Measurements from ENCODE around the gene SLC27A5. TPM values are rescaled to one million over a fixed set of nuclear protein-coding genes. Genes with fewer than 3 reads are reported as not detected.

SLC27A5 gene
- total and polyA plus RNA-seq, 2 of the 13 experiments (the other 11 are each of a cell fraction or from before 2014, with no cell fraction given): 30.3 to 40.2 TPM

- TF ChIP-seq ZNF253 (CRISPR knock-in tag; IDR thresholded peaks at IDR 0.05; ENCODE audit: borderline replicate concordance) (no peak; the same call in 1 of the 2 replicates), ZBTB21 (CRISPR knock-in tag; IDR thresholded peaks at IDR 0.05) (peak; percentile 68), ZNF292 (CRISPR knock-in tag; IDR thresholded peaks at IDR 0.05; ENCODE audit: borderline replicate concordance, low read depth) (no peak), MTERF4 (CRISPR knock-in tag; IDR thresholded peaks at IDR 0.05) (no peak), CBX1 (IDR thresholded peaks at IDR 0.05; ENCODE audit: low read depth) (peak; percentile 90), HDAC6 (IDR thresholded peaks at IDR 0.05; ENCODE audit: low read depth, low read length) (no peak), TRIM24 (CRISPR knock-in tag; IDR thresholded peaks at IDR 0.05) (no peak), GLMP (CRISPR knock-in tag; IDR thresholded peaks at IDR 0.05; ENCODE audit: borderline replicate concordance) (no peak), REST (IDR thresholded peaks at IDR 0.05; ENCODE audit: borderline replicate concordance in 1 of 2, low read depth in 1 of 2, low read length in 2 of 2) (peak in 1 of 2 experiments; percentile 78; a peak in 2 of 4 replicates), STAT6 (CRISPR knock-in tag; IDR thresholded peaks at IDR 0.05; ENCODE audit: borderline replicate concordance) (peak; percentile 88), NFE2 (CRISPR knock-in tag; IDR thresholded peaks at IDR 0.05) (0 out of 2 replicates have a peak, but pooled peaks have one; percentile 13), ZNF232 (CRISPR knock-in tag; IDR thresholded peaks at IDR 0.05; ENCODE audit: borderline replicate concordance) (no peak; the same call in 1 of the 2 replicates), FOXK1 (CRISPR knock-in tag; IDR thresholded peaks at IDR 0.05; ENCODE audit: borderline replicate concordance, low read depth) (peak; percentile 98), CEBPB (IDR thresholded peaks at IDR 0.05; ENCODE audit: borderline replicate concordance, low read depth, low read length) (no peak), HNF4G (IDR thresholded peaks at IDR 0.05; ENCODE audit: borderline replicate concordance, low read depth, low read length) (no peak), HNF4G (CRISPR knock-in tag; IDR thresholded peaks at IDR 0.05; ENCODE audit: borderline replicate concordance, low read depth) (0 out of 2 replicates have a peak, but pooled peaks have one; percentile 56), EP300 (IDR thresholded peaks at IDR 0.05; ENCODE audit: low read depth in 2 of 2, low read length in 2 of 2) (peak in 1 of 2 experiments; percentile 62; a peak in 2 of 4 replicates), EP300 (CRISPR knock-in tag; IDR thresholded peaks at IDR 0.05; ENCODE audit: borderline replicate concordance) (peak; percentile 68), TCF7 (IDR thresholded peaks at IDR 0.05; ENCODE audit: low read depth) (no peak)
These were observed 7.8 kb upstream of the SLC27A5 start, which contains the start of gene ZBTB45 (continued) for GRCh38 chr19:58519355-58520256.

Data from HepG2 (cell line).